A549 (cell line): ENCODE results near the gene NUP62. TPM values are rescaled to one million over a fixed set of nuclear protein-coding genes. Genes with fewer than 3 reads are reported as not detected.

Experiments used
- ATAC-seq, 2 experiments: fragments of 200-7000 bp in 1 of 2; fragments of >200 bp in 1 of 2; cut with Nextera tagmentation in 1 of 2; cut with Tn5 transposase in 1 of 2; 3 replicates each; pipeline versions ENCODE4 v1.8.0 to v1.9.1; 2018 to 2020; ENCODE audit warnings: mild to moderate bottlenecking in 1 of 2, moderate library complexity in 1 of 2
- CTCF ChIA-PET: fragments of 300-600 bp; sonication (Branson Sonifier 250); formaldehyde crosslinking; extraction: SDS; loops from one replicate; lab custom pipeline; 2021; ENCODE audit warnings: antibody characterized with exemption, inconsistent platforms; lab: Yijun Ruan, JAX
- POLR2A ChIA-PET: fragments of 350-600 bp; formaldehyde crosslinking; extraction: SDS; loops from one replicate; lab custom pipeline; 2021; ENCODE audit warnings: antibody characterized with exemption, inconsistent platforms; lab: Yijun Ruan, JAX
- DNase-seq, 2 experiments: peaks; one replicate each; pipeline versions ENCODE4 v3.0.0 to v3.0.0-alpha.2; 2011 to 2016; ENCODE audit warnings: low read depth in 1 of 2, low spot score in 1 of 2
- FAIRE-seq: peaks from 2 replicates; lab custom pipeline; 2011; peaks lifted over from hg19 to GRCh38; lab: Jason Lieb, UNC
- H3K27ac ChIP-seq, 2 experiments: fragments of >200 bp; sonication (Bioruptor Twin); formaldehyde crosslinking; 3 replicates each; pipeline ENCODE4 v1.5.1; 2016 to 2017
- H3K4me1 ChIP-seq: fragments of >200 bp; sonication (Bioruptor Twin); formaldehyde crosslinking; 3 replicates; pipeline ENCODE4 v1.6.1; 2016
- H3K4me2 ChIP-seq: fragments of >200 bp; sonication (Bioruptor Twin); formaldehyde crosslinking; 3 replicates; pipeline ENCODE4 v1.6.1; 2016
- H3K4me3 ChIP-seq: fragments of >200 bp; sonication (Bioruptor Twin); formaldehyde crosslinking; 3 replicates; pipeline ENCODE4 v1.5.1; 2016
- H3K9me3 ChIP-seq: fragments of >200 bp; sonication (Bioruptor Twin); formaldehyde crosslinking; 3 replicates; pipeline ENCODE4 v1.6.1; 2016
- BCL3 ChIP-seq: fragments of >200 bp; sonication (Bioruptor Twin); formaldehyde crosslinking; IDR thresholded peaks from 3 replicates; pipeline ENCODE4 v1.6.1; 2016
- ELK1 ChIP-seq: fragments of 150-350 bp; IDR thresholded peaks from 2 replicates; pipeline ENCODE4 v1.6.1; 2014; ENCODE audit warnings: low read depth, mild to moderate bottlenecking, low read length
- FOSB ChIP-seq: fragments of 250-450 bp; sonication (Bioruptor Pico); IDR thresholded peaks from 2 replicates; pipeline ENCODE4 v1.5.0; 2020; ENCODE audit warnings: mild to moderate bottlenecking, moderate library complexity
- HOXA7 ChIP-seq: fragments of 250-450 bp; sonication (Bioruptor Pico); IDR thresholded peaks from 2 replicates; pipeline ENCODE4 v1.5.0; 2020; ENCODE audit warnings: mild to moderate bottlenecking, moderate library complexity
- JUN ChIP-seq, 2 experiments: fragments of >200 bp; sonication (Bioruptor Twin); formaldehyde crosslinking; IDR thresholded peaks; 2 replicates in 1 of 2; 3 replicates in 1 of 2; pipeline ENCODE4 v1.6.1; 2016 to 2017
- JUNB ChIP-seq: fragments of >200 bp; sonication (Bioruptor Twin); formaldehyde crosslinking; IDR thresholded peaks from 2 replicates; pipeline ENCODE4 v1.6.1; 2016
- KDM1A ChIP-seq: fragments of 200-600 bp; sonication (generic); IDR thresholded peaks from 2 replicates; pipeline ENCODE4 v1.6.1; 2016; ENCODE audit warnings: low read depth, mild to moderate bottlenecking
- MAX ChIP-seq: IDR thresholded peaks from 2 replicates; pipeline ENCODE4 v1.6.1; 2012
- PHF8 ChIP-seq: fragments of 200-600 bp; sonication (generic); IDR thresholded peaks from 2 replicates; pipeline ENCODE4 v1.6.1; 2016; ENCODE audit warnings: low read depth, mild to moderate bottlenecking, antibody characterized with exemption, moderate library complexity, borderline replicate concordance
- RARB ChIP-seq: fragments of 250-450 bp; sonication (Bioruptor Pico); IDR thresholded peaks from 2 replicates; pipeline ENCODE4 v1.8.0; 2021; ENCODE audit warnings: mild to moderate bottlenecking, moderate library complexity
- RCOR1 ChIP-seq: fragments of 150-350 bp; IDR thresholded peaks from 2 replicates; pipeline ENCODE4 v1.6.1; 2014; ENCODE audit warnings: antibody characterized with exemption, low read length, low read depth
- REST ChIP-seq: fragments of 200-600 bp; sonication (generic); IDR thresholded peaks from 2 replicates; pipeline ENCODE4 v1.6.1; 2016; ENCODE audit warnings: antibody characterized with exemption, mild to moderate bottlenecking, moderate library complexity
- RNF2 ChIP-seq: fragments of 200-600 bp; sonication (generic); IDR thresholded peaks from 2 replicates; pipeline ENCODE4 v1.6.1; 2016; ENCODE audit warnings: low read depth, mild to moderate bottlenecking, antibody characterized with exemption, moderate library complexity, borderline replicate concordance
- SREBF2 ChIP-seq: fragments of 450-650 bp; IDR thresholded peaks from 2 replicates; pipeline ENCODE4 v1.6.1; 2014; ENCODE audit warnings: mild to moderate bottlenecking, moderate library complexity
- TFCP2L1 ChIP-seq: fragments of 250-450 bp; sonication (Bioruptor Pico); IDR thresholded peaks from 2 replicates; pipeline ENCODE4 v1.5.0; 2021; ENCODE audit warnings: mild to moderate bottlenecking
- ZFP36 ChIP-seq: fragments of 450-650 bp; IDR thresholded peaks from 2 replicates; pipeline ENCODE4 v1.6.1; 2014; ENCODE audit warnings: borderline replicate concordance; ENCODE audit not compliant: partially characterized antibody
- WGBS: methylation state at CpG from one replicate; pipeline ENCODE4 v1.1.6; 2017; ENCODE audit errors: missing lambda C conversion rate; 5-methylcytosine and 5-hydroxymethylcytosine counted together
- polyA plus RNA-seq, 4 experiments: library from polyadenylated mRNA; depleted of rRNA in 3 of 4; stranded (reverse); fragments of >200 nt; fragmentation: RNase III in 1 of 4; extraction: RNeasy Plus Mini Kit Qiagen cat#74134 plus additional on column Dnase treatment in 1 of 4; gene quantifications; 2 replicates in 3 of 4; 3 replicates in 1 of 4; pipeline ENCODE4 v1.2.3, GENCODE V29; 2011 to 2017

NUP62 gene
- polyA plus RNA-seq, 2 of the 4 experiments (the other 2 are of a cell fraction) = 21.4 to 83.9 TPM

- TF ChIP-seq RCOR1 (no peak), TFCP2L1 (no peak)
- CTCF ChIA-PET = interaction anchor here (1.1 to 1.8 kb wide), 2 partner anchors 14 to 88 kb away, joined by 3 to 6 read pairs; no protein-coding TSS in a partner anchor
- no peak for DNase-seq
- Histone ChIP-seq H3K4me2 (peak within 1 kb of the TSS; percentile 42), H3K9me3 (no peaks in the 10 kb centered on the region), H3K4me3 (no peak within 1 kb of the TSS), H3K4me1 (peaks cover 12% of the 10 kb centered on the region; the same call in 2 of the 3 replicates), H3K27ac (peak within 1 kb of the TSS in 1 of 2 experiments; percentile 44; a peak in 3 of 6 replicates)
- peak; percentile 3 to 29; a peak in 4 of 6 replicates for ATAC-seq
- whole genome bisulfite sequencing = 68% methylated on average over 19 of the region's 20 CpGs
- POLR2A ChIA-PET = interaction anchor here (1.0 to 1.4 kb wide), 3 partner anchors 20 to 32 kb away, joined by 3 to 8 read pairs (median 4); partner anchors contain the start of genes AKT1S1, ATF5 and NUP62
- no peak for FAIRE-seq
Observed at GRCh38 chr19:49896863-49897621, 32.3 kb downstream of the NUP62 start, which contains the start of gene IL4I1. IL4I1 (minus strand) TSS chr19:49896887; CDS start chr19:49896160, 727 bp downstream.

GRCh38 chr19:49895566-49896297, 33.6 kb downstream of the NUP62 start:
- CTCF ChIA-PET = interaction anchor here (1.1 to 3.2 kb wide), 5 partner anchors 11 to 89 kb away, joined by 3 to 13 read pairs (median 5); no protein-coding TSS in a partner anchor
- WGBS = 65% methylated on average over 17 of the region's 17 CpGs
- no peak overlapping the region for H3K4me2 ChIP-seq
- no peak for TF ChIP-seq ZFP36
- TF ChIP-seq FOSB (CRISPR knock-in tag) = no peak
- TF ChIP-seq RARB (CRISPR knock-in tag) = no peak
- TF ChIP-seq JUNB = no peak
- TF ChIP-seq ELK1 = no peak
- no peak for TF ChIP-seq PHF8
- no peak for TF ChIP-seq HOXA7
- no peak for TF ChIP-seq REST
- TF ChIP-seq, all 56 proteins: peak for 0
- Histone ChIP-seq H3K27ac (peak overlapping the region in 1 of 2 experiments; percentile 22; a peak in 2 of 6 replicates), H3K4me1 (peaks cover 12% of the 10 kb centered on the region; the same call in 2 of the 3 replicates), H3K9me3 (no peaks in the 10 kb centered on the region), H3K4me3 (no peak overlapping the region)
- POLR2A ChIA-PET = interaction anchor here (1.5 kb wide), 1 partner anchor 27 kb away, joined by 5 read pairs; no protein-coding TSS in a partner anchor
- FAIRE-seq (no peak), DNase-seq (no peak), ATAC-seq (no peak)

- Histone ChIP-seq H3K9me3 (no peaks in the 10 kb centered on the region), H3K4me2 (no peak overlapping the region), H3K27ac (no peak overlapping the region), H3K4me1 (peaks cover 18% of the 10 kb centered on the region; the same call in 2 of the 3 replicates), H3K4me3 (no peak overlapping the region)
- 0 out of 6 replicates have a peak, but pooled peaks of 1 of the 2 experiments have one; percentile 1 for ATAC-seq
- no peak for DNase-seq
- no peak for FAIRE-seq
- CTCF ChIA-PET = interaction anchor here (0.7 to 3.2 kb wide), 7 partner anchors 12 to 241 kb away, joined by 3 to 13 read pairs (median 5); no protein-coding TSS in a partner anchor
- 78% methylated on average over 16 of the region's 17 CpGs for WGBS
- POLR2A ChIA-PET = interaction anchor here (1.5 kb wide), 1 partner anchor 26 kb away, joined by 5 read pairs; no protein-coding TSS in a partner anchor
- TF ChIP-seq RNF2 (no peak), SREBF2 (no peak), JUNB (no peak), RCOR1 (no peak), BCL3 (no peak), KDM1A (no peak), MAX (no peak), REST (no peak), JUN (IDR thresholded peaks at IDR 0.05) (no peak)
Observed at GRCh38 chr19:49894879-49895565, 34.3 kb downstream of the NUP62 start.
